ENCODE data around the gene ZNF785. TPM values are rescaled to one million over a fixed set of nuclear protein-coding genes. Genes with fewer than 3 reads are reported as not detected.
A peak's percentile ranks its signal among the peaks of the same experiment; 100 is the strongest.

The ZNF785 gene
- total RNA-seq, 1 experiment from 2014 or later: 12.8 TPM

DNA sequence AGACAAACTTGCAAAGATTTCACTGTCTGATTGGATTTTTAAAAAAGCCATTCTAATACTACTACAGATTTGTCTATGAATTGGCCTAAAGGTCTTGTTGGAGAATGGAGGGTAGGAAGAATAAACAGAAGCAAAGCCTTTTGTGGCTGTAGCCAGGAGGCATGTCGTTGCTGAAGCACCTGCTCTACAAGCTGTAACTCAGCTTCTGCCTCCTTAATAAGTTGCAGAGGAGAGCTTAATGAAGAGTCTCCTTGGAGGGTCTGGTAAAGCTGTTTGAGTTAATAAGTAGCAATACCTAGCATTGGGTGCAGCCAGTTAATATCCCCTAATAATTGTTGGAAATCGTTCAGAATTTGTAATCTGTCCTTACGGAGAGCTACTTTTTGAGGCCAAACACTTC is 34.7 kb upstream of the ZNF785 start:
- CTCF ChIA-PET: interaction anchor here (0.6 to 3.7 kb wide), 4 partner anchors 9 to 190 kb away, joined by 3 to 39 read pairs (median 7); partner anchors contain the start of gene DCTPP1
- no peaks in the 10 kb centered on the region for H3K36me3 Mint-ChIP-seq (ENCODE audit: insufficient read depth, unreplicated experiment)
- intact Hi-C loops (cut with micrococcal nuclease): no loop called here
- POLR2A ChIA-PET: interaction anchor here (1.4 to 2.7 kb wide), 5 partner anchors 10 to 243 kb away, joined by 3 to 12 read pairs (median 6); partner anchors contain the start of genes ZNF689, ZNF747 and ZNF785
- TF ChIP-seq, protein P1, sequence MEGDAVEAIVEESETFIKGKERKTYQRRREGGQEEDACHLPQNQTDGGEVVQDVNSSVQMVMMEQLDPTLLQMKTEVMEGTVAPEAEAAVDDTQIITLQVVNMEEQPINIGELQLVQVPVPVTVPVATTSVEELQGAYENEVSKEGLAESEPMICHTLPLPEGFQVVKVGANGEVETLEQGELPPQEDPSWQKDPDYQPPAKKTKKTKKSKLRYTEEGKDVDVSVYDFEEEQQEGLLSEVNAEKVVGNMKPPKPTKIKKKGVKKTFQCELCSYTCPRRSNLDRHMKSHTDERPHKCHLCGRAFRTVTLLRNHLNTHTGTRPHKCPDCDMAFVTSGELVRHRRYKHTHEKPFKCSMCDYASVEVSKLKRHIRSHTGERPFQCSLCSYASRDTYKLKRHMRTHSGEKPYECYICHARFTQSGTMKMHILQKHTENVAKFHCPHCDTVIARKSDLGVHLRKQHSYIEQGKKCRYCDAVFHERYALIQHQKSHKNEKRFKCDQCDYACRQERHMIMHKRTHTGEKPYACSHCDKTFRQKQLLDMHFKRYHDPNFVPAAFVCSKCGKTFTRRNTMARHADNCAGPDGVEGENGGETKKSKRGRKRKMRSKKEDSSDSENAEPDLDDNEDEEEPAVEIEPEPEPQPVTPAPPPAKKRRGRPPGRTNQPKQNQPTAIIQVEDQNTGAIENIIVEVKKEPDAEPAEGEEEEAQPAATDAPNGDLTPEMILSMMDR (IDR thresholded peaks at IDR 0.05; ENCODE audit: unreplicated experiment): no peak
- H3K4me3 Mint-ChIP-seq (ENCODE audit: unreplicated experiment): no peak overlapping the region
- no peak for DNase-seq (ENCODE audit: unreplicated experiment)
- no peaks in the 10 kb centered on the region for H3K4me1 Mint-ChIP-seq (ENCODE audit: insufficient read depth, unreplicated experiment)
- no peaks in the 10 kb centered on the region for H3K9me3 Mint-ChIP-seq (ENCODE audit: unreplicated experiment)
- H3K27ac Mint-ChIP-seq (ENCODE audit: low read depth, unreplicated experiment): no peak overlapping the region
- H3K27me3 Mint-ChIP-seq (ENCODE audit: insufficient read depth, unreplicated experiment): no peaks in the 10 kb centered on the region
- no TSS peak for BruUV-seq (replicated peaks)

DNA sequence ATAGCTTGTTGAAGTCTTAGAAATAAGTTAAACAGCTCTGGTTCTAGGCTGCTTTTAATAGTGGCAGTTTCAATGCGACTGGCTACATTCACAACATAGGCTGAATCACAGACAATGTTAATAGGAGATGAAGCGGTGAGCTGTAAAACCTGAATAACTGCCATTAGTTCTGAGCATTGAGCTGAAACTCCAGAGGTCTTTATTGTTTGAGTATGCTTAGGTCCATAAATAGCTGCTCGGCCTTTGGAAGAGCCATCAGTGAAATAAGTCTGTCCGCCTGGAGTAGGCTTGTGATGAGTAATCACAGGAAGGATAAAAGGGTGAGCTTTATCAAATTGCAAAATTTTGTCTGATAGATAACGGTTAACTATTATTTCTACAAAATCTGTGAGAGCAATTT is 34.1 kb upstream of the ZNF785 start:
- TF ChIP-seq, protein P1 (IDR thresholded peaks at IDR 0.05; ENCODE audit: unreplicated experiment): no peak
- CTCF ChIA-PET: interaction anchor here (0.8 to 3.7 kb wide), 6 partner anchors 9 to 210 kb away, joined by 3 to 39 read pairs (median 5); partner anchors contain the start of gene DCTPP1
- POLR2A ChIA-PET: interaction anchor here (0.8 to 2.7 kb wide), 7 partner anchors 9 to 242 kb away, joined by 3 to 12 read pairs (median 4); partner anchors contain the start of genes ZNF689, ZNF747 and ZNF785
- Mint-ChIP-seq H3K9me3 (ENCODE audit: unreplicated experiment) (no peaks in the 10 kb centered on the region), H3K36me3 (ENCODE audit: insufficient read depth, unreplicated experiment) (no peaks in the 10 kb centered on the region), H3K4me1 (ENCODE audit: insufficient read depth, unreplicated experiment) (no peaks in the 10 kb centered on the region), H3K4me3 (ENCODE audit: unreplicated experiment) (no peak overlapping the region), H3K27ac (ENCODE audit: low read depth, unreplicated experiment) (no peak overlapping the region), H3K27me3 (ENCODE audit: insufficient read depth, unreplicated experiment) (no peaks in the 10 kb centered on the region)
- no TSS peak for BruUV-seq (replicated peaks)
- intact Hi-C loops (cut with micrococcal nuclease): no loop called here
- DNase-seq (ENCODE audit: unreplicated experiment): no peak

DNA sequence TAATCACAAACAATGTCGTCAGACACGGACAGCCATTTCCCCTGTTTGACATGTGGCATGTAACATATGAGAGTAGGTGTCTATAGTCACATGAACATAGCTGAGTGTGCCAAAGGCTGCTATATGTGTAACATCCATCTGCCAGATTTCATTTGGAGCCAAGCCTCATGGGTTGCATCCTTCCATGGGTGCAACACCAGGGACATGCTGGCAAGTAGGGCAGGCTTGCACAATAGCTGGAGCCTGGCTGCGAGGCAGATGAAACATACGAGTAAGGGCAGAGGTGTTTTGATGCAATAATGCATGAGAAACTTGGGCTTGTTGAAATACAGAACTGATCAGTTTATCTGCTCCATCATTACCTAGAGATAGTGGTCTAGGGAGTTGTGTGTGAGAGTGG is 33.7 kb upstream of the ZNF785 start:
- H3K9me3 Mint-ChIP-seq (ENCODE audit: unreplicated experiment): no peaks in the 10 kb centered on the region
- H3K27me3 Mint-ChIP-seq (ENCODE audit: insufficient read depth, unreplicated experiment): no peaks in the 10 kb centered on the region
- TF ChIP-seq, protein P1 (IDR thresholded peaks at IDR 0.05; ENCODE audit: unreplicated experiment): no peak
- ChIA-PET POLR2A (interaction anchor here (0.8 to 2.7 kb wide), 7 partner anchors 9 to 242 kb away, joined by 3 to 12 read pairs (median 4); partner anchors contain the start of genes ZNF689, ZNF747 and ZNF785), CTCF (interaction anchor here (0.8 to 3.7 kb wide), 6 partner anchors 10 to 210 kb away, joined by 3 to 39 read pairs (median 5); partner anchors contain the start of gene DCTPP1)
- no peak overlapping the region for H3K4me3 Mint-ChIP-seq (ENCODE audit: unreplicated experiment)
- DNase-seq (ENCODE audit: unreplicated experiment): peak; percentile 40
- H3K36me3 Mint-ChIP-seq (ENCODE audit: insufficient read depth, unreplicated experiment): no peaks in the 10 kb centered on the region
- H3K4me1 Mint-ChIP-seq (ENCODE audit: insufficient read depth, unreplicated experiment): no peaks in the 10 kb centered on the region
- no TSS peak for BruUV-seq (replicated peaks)
- H3K27ac Mint-ChIP-seq (ENCODE audit: low read depth, unreplicated experiment): no peak overlapping the region
- intact Hi-C loops (cut with micrococcal nuclease): no loop called here

DNA sequence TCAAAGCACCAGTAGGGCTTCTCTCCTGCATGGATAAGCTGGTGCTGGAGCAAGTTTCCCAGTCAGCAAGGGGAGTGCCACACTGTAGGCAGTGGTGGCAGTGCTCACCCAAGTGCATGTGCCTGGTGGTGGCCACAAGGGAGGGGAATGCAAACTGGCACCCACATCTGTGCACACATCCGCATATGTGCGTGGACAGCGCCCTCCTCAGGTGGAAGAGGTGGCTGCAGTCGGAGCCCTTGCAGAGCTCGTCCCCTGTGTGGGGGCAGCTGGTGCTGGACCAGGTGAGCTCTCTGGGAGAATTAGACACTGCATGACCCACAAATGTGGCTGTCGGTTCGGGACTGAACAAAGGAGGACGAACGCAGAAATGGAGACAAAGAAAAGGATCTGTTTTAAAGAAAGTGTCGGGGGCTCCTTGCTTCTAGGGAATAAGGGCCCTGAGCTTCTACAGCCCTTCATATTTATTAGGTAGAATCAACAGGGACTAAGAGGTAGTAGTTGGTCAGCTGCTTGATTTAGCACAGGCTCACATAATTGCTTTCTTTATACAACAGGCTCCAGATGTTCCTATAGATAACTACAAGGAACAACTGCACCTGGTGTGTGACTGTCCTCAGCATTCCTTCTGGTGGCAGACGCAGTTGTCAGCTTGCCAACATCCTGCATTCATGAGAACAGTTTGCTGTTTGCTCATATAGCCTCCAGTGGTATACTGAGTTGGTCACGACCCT is 30.0 kb upstream of the ZNF785 start:
- Mint-ChIP-seq H3K4me3 (ENCODE audit: unreplicated experiment) (no peak overlapping the region), H3K27me3 (ENCODE audit: insufficient read depth, unreplicated experiment) (no peaks in the 10 kb centered on the region), H3K4me1 (ENCODE audit: insufficient read depth, unreplicated experiment) (no peaks in the 10 kb centered on the region), H3K36me3 (ENCODE audit: insufficient read depth, unreplicated experiment) (peaks cover under 1% of the 10 kb centered on the region), H3K27ac (ENCODE audit: low read depth, unreplicated experiment) (no peak overlapping the region), H3K9me3 (ENCODE audit: unreplicated experiment) (no peaks in the 10 kb centered on the region)
- ChIA-PET CTCF (interaction anchor here (0.6 to 1.6 kb wide), 14 partner anchors 10 to 267 kb away, joined by 3 to 6 read pairs (median 3); partner anchors contain the start of gene DCTPP1), POLR2A (interaction anchor here (0.7 to 0.8 kb wide), 2 partner anchors 30 to 186 kb away, joined by 3 to 4 read pairs; partner anchors contain the start of gene DCTPP1)
- DNase-seq (ENCODE audit: unreplicated experiment): peak; percentile 40
- intact Hi-C loops (cut with micrococcal nuclease): no loop called here
- TF ChIP-seq, protein P1 (IDR thresholded peaks at IDR 0.05; ENCODE audit: unreplicated experiment): peak; percentile 38
- BruUV-seq (replicated peaks): no TSS peak
